ENCODE measurements around the gene SPATA20. TPM values are rescaled to one million over a fixed set of nuclear protein-coding genes. Genes with fewer than 3 reads are reported as not detected.
A peak's percentile ranks its signal among the peaks of the same experiment; 100 is the strongest.

SPATA20 gene
- total and polyA plus RNA-seq, 2 of the 13 experiments (the other 11 are each of a cell fraction or from before 2014, with no cell fraction given): 36.1 to 64.8 TPM

DNA sequence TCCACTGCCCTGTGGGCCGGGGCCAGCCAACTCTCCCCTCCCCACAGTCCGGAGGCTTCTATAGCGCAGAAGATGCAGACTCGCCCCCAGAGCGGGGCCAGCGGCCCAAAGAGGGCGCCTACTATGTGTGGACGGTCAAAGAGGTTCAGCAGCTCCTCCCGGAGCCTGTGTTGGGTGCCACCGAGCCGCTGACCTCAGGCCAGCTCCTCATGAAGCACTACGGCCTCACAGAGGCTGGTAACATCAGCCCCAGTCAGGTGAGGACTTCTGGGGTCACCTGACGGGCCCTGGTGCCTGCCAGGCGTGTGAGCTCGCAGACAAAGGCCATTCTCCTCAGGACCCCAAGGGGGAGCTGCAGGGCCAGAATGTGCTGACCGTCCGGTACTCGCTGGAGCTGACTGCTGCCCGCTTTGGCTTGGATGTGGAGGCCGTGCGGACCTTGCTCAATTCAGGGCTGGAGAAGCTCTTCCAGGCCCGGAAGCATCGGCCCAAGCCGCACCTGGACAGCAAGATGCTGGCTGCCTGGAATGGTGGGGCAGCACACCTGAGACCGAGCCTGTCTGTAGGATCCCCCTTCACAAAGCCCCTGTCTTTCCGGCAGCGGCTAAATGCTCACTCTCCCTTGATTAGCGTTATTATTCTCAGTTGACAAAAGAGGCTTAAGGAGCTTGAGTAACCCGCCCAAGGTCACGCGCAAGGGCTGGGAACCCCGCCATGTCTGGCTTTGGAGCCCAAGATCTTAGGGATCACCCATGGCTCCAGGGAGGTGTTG is 3.9 kb downstream of the SPATA20 start (continued):
- TF ChIP-seq, protein P1, sequence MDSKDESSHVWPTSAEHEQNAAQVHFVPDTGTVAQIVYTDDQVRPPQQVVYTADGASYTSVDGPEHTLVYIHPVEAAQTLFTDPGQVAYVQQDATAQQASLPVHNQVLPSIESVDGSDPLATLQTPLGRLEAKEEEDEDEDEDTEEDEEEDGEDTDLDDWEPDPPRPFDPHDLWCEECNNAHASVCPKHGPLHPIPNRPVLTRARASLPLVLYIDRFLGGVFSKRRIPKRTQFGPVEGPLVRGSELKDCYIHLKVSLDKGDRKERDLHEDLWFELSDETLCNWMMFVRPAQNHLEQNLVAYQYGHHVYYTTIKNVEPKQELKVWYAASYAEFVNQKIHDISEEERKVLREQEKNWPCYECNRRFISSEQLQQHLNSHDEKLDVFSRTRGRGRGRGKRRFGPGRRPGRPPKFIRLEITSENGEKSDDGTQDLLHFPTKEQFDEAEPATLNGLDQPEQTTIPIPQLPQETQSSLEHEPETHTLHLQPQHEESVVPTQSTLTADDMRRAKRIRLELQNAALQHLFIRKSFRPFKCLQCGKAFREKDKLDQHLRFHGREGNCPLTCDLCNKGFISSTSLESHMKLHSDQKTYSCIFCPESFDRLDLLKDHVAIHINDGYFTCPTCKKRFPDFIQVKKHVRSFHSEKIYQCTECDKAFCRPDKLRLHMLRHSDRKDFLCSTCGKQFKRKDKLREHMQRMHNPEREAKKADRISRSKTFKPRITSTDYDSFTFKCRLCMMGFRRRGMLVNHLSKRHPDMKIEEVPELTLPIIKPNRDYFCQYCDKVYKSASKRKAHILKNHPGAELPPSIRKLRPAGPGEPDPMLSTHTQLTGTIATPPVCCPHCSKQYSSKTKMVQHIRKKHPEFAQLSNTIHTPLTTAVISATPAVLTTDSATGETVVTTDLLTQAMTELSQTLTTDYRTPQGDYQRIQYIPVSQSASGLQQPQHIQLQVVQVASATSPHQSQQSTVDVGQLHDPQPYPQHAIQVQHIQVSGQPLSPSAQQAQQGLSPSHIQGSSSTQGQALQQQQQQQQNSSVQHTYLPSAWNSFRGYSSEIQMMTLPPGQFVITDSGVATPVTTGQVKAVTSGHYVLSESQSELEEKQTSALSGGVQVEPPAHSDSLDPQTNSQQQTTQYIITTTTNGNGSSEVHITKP (CRISPR knock-in tag; IDR thresholded peaks at IDR 0.05; ENCODE audit: low read depth): no peak
- TF ChIP-seq ZNF670 (CRISPR knock-in tag; IDR thresholded peaks at IDR 0.05; ENCODE audit: borderline replicate concordance): no peak
- TF ChIP-seq LCORL (IDR thresholded peaks at IDR 0.05): no peak
- peak; percentile 57; the same call in 1 of the 2 replicates for TF ChIP-seq LCORL (CRISPR knock-in tag; IDR thresholded peaks at IDR 0.05)
- no peak for TF ChIP-seq ZNF777 (CRISPR knock-in tag; IDR thresholded peaks at IDR 0.05)
- no peak for TF ChIP-seq PPARG (CRISPR knock-in tag; conservative IDR thresholded peaks at IDR 0.05)
- TF ChIP-seq, protein P2, sequence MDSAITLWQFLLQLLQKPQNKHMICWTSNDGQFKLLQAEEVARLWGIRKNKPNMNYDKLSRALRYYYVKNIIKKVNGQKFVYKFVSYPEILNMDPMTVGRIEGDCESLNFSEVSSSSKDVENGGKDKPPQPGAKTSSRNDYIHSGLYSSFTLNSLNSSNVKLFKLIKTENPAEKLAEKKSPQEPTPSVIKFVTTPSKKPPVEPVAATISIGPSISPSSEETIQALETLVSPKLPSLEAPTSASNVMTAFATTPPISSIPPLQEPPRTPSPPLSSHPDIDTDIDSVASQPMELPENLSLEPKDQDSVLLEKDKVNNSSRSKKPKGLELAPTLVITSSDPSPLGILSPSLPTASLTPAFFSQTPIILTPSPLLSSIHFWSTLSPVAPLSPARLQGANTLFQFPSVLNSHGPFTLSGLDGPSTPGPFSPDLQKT (CRISPR knock-in tag; IDR thresholded peaks at IDR 0.05; ENCODE audit: borderline replicate concordance): no peak
- no peak for TF ChIP-seq ZNF253 (CRISPR knock-in tag; IDR thresholded peaks at IDR 0.05; ENCODE audit: borderline replicate concordance)
- TF ChIP-seq ZFP36L1 (CRISPR knock-in tag; IDR thresholded peaks at IDR 0.05): no peak
- no peak for TF ChIP-seq ZNF441 (CRISPR knock-in tag; IDR thresholded peaks at IDR 0.05; ENCODE audit: borderline replicate concordance)
- no peak for TF ChIP-seq THYN1 (CRISPR knock-in tag; IDR thresholded peaks at IDR 0.05; ENCODE audit: borderline replicate concordance, low read depth)
- TF ChIP-seq SPEN (CRISPR knock-in tag; IDR thresholded peaks at IDR 0.05; ENCODE audit: low read depth): peak; percentile 62; the same call in 1 of the 2 replicates
- TF ChIP-seq SOX13 (IDR thresholded peaks at IDR 0.05): no peak
- no peak for TF ChIP-seq SOX13 (CRISPR knock-in tag; conservative IDR thresholded peaks at IDR 0.05 in 1 of 2, IDR thresholded peaks at IDR 0.05 in 1 of 2)
- TF ChIP-seq, protein P3, sequence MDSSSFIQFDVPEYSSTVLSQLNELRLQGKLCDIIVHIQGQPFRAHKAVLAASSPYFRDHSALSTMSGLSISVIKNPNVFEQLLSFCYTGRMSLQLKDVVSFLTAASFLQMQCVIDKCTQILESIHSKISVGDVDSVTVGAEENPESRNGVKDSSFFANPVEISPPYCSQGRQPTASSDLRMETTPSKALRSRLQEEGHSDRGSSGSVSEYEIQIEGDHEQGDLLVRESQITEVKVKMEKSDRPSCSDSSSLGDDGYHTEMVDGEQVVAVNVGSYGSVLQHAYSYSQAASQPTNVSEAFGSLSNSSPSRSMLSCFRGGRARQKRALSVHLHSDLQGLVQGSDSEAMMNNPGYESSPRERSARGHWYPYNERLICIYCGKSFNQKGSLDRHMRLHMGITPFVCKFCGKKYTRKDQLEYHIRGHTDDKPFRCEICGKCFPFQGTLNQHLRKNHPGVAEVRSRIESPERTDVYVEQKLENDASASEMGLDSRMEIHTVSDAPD (CRISPR knock-in tag; IDR thresholded peaks at IDR 0.05): no peak
- no peak for TF ChIP-seq ZNF121 (CRISPR knock-in tag; IDR thresholded peaks at IDR 0.05)
- TF ChIP-seq, protein P4, sequence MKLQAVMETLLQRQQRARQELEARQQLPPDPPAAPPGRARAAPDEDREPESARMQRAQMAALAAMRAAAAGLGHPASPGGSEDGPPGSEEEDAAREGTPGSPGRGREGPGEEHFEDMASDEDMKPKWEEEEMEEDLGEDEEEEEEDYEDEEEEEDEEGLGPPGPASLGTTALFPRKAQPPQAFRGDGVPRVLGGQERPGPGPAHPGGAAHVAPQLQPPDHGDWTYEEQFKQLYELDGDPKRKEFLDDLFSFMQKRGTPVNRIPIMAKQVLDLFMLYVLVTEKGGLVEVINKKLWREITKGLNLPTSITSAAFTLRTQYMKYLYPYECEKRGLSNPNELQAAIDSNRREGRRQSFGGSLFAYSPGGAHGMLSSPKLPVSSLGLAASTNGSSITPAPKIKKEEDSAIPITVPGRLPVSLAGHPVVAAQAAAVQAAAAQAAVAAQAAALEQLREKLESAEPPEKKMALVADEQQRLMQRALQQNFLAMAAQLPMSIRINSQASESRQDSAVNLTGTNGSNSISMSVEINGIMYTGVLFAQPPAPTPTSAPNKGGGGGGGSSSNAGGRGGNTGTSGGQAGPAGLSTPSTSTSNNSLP (IDR thresholded peaks at IDR 0.05; ENCODE audit: low read depth, low read length): no peak
- TF ChIP-seq CHCHD3 (CRISPR knock-in tag; IDR thresholded peaks at IDR 0.05): no peak
- TF ChIP-seq, protein P5, sequence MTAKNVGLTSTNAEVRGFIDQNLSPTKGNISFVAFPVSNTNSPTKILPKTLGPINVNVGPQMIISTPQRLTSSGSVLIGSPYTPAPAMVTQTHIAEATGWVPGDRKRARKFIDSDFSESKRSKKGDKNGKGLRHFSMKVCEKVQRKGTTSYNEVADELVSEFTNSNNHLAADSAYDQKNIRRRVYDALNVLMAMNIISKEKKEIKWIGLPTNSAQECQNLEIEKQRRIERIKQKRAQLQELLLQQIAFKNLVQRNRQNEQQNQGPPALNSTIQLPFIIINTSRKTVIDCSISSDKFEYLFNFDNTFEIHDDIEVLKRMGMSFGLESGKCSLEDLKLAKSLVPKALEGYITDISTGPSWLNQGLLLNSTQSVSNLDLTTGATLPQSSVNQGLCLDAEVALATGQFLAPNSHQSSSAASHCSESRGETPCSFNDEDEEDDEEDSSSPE (CRISPR knock-in tag; IDR thresholded peaks at IDR 0.05): no peak

All from HepG2 (cell line).